GM11168 (cell line): ENCODE measurements around the gene LYPD3.
"Not testable (repeated sequence)": the region's sequence is repeated elsewhere in the genome, so short reads cannot be mapped to it uniquely, and the experiment has no call there.

Source experiments
- in situ Hi-C: fragments of 300-500 bp; cut with MboI; formaldehyde crosslinking; loops from one replicate; pipeline ENCODE4 v1.12.0; 2022; ENCODE audit warnings: low sequenced_read_pairs; ENCODE audit not compliant: unreplicated experiment

The LYPD3 gene

DNA sequence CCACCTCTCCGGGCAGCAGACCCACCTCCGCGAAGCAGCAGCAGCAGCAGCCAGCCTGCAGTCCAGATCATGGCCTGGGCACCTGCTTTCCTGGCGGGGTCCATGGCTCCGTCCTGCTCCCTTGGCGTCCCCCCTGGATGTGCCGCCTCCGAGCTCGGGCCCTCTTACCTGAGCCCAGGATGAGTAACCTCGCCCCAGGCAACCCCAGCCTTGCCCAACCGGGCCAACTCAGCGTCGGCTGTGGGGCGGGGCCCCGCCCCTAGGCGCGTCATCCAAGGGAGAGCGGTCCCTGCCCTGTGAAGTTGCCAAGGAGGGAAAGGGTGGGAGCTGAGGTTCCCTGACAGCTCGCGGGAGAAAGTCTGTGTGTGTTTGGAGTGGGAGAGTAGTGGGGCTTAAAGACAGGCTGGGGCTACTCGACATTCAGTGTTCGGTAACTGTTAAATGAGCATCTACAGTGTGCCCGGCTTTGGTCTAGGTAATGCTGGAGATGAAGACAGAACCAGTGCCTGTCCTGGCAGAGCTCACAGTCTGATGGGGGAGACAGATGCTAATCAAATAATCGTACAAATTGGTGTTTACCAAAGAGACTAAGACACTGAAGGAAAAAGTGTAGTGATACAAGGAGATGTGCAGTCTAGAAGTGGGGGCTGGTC is at the start of gene LYPD3:
Gene LYPD3, minus strand, starts transcription at position 141 of the 653 bp plus-strand sequence. Its CDS starts 37 bp downstream, at position 104.
- in situ Hi-C loops, result no loop called here

DNA sequence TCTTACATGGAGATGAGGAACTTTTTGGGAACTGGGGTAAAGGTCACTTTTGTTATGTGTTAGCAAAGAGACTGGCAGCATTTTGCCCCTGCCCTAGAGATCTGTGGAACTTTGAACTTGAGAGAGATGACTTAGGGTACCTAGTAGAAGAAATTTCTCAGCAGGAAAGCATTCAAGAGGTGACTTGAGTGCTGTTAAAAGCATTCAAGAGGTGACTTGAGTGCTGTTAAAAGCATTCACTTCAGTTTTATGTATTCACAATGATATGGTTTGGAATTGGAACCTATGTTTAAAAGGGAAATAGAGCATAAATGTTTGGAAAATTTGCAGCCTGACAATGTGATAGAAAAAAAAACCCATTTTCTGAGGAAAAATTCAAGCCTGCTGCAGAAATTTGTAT is 47.0 kb upstream of the LYPD3 start:
- in situ Hi-C loops, result not testable (repeated sequence)

DNA sequence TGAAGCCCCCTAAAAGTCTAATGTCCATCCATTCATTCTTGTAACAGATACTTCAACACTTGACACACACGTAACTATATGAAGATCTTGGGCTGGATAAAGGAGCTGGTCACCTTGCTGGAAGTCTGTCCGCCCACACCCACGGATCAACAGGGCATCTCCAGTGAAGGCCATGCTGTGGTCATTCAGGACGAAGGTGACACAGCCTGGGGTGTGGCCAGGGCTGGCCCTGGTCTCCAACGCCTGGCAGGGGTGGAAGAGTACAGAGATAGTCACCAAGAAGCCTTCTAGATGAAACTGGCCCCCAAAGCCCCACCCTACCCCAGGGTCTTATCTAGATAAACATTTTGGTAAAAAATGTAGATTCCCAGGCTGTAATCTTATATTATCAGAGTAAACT is 45.9 kb upstream of the LYPD3 start:
- in situ Hi-C loops, result no loop called here

DNA sequence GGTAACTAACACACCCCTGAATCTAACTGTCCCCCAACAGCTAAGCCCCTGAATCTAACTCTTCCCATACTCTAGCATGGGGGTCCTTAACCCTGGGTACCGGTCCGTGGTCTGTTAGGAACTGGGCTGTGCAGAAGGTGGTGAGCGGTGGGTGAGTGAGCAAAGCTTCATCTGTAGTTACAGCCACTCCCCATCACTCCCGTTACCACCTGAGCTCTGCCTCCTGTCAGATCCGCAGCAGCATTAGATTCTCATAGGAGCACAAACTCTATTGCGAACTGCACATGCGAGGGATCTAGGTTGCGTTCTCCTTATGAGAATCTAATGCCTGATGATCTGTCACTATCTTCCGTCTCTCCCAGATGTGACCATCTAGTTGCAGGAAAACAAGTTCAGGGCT is 45.3 kb upstream of the LYPD3 start:
- in situ Hi-C loops, result no loop called here

DNA sequence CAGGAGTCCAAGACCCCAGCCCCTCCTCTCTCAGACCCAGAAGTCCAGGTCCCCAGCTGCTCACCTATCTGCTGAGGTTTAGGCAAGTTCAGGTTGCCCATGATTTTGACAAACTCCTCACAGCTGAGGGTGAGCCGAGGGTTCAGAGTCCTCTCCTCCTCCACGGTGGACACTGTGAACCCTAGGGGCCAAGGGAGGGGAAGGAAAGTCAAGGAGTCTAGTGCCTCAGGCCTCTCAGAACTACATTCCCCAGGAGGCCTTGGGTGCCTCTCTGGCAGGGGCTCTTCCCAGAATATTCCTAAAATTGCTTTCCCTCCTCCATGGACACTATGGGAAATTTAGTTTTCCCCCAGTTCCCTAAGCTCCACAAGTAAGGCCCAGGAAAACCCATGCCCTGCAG is 42.5 kb upstream of the LYPD3 start:
- in situ Hi-C loops, result no loop called here

DNA sequence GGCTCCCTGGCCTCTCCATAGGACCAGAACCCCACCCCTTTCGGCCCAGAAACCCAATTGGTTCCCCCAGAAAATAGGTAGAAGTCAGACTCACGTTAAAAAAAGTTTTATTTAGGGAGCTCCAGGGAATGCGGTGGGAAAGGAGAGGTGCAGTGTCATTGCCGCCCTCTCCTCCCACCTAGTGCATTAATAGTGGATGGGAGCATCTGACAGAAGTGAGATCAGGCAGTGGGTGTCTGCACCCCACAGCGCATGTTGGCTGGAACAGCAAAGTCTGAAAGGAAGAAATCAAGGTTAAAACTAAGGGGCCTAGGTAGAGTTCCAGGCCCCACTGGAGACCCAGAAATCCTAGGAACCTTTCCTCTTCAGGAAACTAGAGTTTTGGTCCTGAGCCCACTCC is 41.2 kb upstream of the LYPD3 start:
- in situ Hi-C loops, result no loop called here

DNA sequence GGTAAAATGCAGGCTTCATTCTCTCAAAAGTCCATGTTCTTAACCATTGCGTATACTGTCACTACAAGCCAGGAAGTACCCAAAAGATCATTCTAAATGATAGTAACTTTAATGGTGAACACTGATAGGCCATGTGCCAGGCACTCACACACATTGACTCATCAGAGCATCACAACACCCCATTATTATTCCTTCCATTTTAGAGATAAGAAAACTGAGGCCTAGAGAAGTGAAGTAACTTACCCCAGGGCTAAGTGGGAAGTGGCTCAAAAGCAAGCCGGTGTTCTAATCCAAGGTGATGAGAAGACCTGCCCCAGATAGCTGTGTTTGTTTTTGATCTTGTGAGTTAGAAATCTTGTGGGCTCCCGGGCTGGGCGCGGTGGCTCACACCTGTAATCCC is 40.5 kb upstream of the LYPD3 start:
- in situ Hi-C loops, result no loop called here

DNA sequence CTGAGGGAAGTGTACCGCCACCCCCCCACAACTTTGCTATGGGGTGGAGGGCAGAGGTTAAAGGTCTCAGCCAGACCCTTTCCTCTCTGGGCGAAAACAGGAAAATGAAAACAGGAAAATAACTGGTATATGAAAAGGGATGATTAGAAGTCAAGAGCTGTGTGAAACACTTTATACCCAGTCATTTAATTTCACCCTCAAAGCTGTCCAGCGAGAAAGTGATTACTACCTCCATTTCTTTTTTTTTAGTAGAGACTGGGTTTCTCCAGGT is 39.7 kb upstream of the LYPD3 start:
- in situ Hi-C loops, result no loop called here

DNA sequence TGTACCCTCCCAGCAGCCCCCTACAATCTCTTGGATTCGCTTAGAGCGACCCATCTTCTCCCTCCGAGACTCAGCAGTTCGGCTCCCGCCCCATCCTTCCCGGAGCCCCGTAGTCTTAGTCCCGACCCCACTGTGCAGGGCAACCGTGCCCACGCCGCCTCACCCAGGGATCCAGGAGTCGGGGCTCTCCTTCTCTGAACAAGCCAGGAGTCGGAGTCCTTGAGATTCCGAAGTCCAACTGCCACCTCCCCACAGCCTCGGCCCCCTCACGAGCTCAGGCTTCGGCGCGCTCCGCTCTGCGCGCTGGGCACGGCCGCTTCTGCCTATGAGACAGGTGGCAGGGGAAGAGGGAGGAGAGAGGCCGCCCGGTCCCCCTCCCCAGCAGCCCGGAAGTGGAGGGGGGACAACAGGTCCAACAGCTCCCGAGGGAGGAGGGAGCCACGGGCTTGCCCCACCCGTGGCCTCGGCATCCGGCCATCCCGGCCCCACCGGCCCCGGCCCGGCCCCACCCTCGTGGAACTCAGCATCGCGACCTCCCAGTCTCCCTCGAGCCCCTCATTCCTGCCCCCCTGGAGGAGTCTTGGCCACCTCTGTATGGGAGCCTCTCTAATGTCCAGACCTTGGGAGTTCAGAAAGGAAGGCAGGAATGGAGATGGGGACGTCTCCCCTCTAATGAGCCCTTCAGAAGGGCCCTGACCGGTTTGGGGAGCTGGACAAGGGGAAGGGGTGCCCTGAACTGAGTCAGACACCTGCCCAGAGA is 39.2 kb upstream of the LYPD3 start, which contains the start of gene PHLDB3:
Gene PHLDB3, minus strand, starts transcription at position 321 of the 760 bp plus-strand sequence. CDS start 628 bp downstream, outside the sequence.
- in situ Hi-C loops, result no loop called here

DNA sequence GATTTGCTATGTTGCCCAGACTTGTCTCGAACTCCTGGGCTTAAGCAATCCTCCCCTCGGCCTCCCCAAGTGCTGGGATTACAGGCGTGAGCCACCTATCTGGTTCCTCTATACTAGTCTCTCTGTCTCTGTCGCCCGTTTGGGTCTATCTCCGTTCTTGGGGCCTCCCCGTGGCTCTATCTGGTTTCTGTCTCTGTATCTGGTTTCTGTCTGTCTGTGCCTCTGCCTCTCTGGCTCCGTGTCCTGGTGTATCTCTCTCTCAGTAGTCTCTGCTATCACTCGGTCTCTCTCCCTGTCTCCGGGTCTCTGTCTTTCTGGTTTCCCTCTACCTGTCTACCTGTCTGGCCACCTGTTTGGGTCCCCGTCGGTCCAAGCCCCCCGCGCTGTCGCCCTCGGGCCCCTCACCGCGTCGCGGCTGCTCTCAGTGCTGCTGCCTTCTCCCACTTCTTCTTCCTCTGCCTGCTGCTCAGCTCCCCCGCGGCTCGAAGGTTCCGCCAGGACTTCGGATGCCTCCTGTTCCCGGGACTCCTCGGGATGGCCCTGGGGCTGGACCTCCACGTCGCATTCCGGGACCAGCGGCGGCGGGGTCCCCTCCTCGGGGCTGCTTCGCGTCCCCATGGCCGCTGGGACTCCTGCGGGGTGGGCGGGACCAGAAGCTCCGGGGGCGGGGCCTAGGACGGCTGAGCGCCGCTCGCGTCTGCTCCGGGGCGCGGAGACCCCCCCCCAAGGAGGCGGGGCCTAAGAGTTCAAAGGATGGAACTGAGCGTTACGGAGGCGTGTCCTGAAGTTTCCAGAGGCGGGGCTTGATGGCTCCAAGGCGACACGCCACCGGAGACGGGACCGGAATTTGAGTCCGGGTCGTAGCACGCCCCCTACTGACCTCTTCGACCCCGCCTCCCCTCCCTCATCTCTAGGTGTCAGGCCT is 38.4 kb upstream of the LYPD3 start:
- in situ Hi-C loops, result no loop called here

DNA sequence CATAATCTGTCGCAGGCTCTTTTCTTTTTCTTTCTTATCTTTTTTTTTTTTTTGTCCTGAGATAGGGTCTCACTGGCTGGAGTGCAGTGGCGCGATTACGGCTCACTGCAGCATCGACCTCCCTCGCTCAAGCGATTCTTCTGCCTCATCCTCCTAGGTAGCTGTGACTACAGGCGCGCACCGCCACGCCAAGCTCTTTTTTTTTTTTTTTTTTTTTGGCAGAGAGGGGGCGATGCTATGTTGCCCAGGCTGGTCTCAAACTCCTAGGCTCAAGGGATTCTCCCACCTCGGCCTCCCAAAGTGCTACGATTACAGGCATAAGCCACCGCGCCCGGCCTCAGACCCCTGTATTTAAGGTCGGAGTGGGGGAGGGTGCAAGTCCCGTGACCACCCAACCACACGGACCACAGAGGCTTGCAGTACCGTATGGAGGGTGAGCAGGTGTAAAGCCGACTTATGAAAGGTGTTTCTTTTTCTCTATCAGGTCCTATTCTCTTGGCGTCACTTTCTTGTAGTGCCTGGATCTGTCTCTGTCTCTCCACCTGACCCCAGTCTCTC is 37.1 kb upstream of the LYPD3 start:
- in situ Hi-C loops, result no loop called here

DNA sequence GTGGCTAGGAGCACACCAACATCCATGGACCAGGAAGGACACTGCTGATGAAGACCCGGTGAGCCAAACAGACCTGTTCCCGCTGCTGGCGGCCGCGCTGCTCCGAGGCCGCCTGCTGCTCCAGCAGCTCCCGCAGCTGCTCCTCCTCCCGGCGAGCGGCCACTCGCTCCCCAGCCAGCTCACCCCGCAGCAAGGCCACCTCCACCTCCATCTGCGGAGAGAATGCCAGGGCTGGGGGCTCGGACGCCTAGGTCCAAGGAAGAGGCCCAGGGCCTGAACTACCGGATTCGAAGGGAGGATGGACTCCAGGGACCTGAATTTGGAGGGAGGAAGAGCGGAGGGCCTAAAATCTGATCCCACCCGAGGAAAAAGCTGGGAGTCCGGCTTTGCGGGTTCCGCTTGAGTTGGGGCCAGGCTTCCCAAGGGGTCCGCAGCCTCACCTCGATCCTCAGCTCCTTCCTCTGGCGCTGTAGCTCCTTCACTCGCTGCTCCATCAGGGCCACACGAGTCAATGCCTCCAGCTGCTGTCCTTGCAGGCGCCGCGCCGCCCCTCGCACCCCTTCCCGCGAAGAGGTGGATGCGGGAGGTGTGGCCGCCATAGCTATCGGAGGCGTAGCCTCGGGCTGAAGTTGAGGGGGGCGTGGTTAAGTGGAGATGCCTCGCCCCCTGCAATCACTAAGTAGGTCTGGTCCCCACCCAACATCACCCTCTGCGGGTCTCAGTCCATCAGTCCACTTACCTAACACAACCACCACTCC is 36.4 kb upstream of the LYPD3 start:
- in situ Hi-C loops, result no loop called here

DNA sequence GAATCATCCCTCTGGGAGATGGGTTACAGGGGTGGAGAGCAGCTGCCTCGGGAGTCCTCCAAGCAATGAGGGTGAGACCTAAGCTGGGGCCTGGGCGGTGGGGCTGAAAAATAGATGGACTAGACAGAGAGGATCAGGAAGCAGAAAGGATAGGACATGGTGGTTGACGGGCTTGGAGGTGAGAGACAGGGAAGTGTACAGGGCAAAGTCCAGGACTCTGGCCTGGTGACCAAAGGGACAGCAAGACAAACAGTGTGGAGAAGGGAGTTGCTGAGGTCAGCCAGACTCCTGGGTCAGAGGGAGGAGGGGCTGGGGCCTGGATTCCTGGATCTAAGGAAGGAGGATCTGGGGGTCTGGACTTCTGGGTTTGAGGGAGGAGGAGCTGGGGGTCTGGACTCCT is 33.6 kb upstream of the LYPD3 start:
- in situ Hi-C loops, result no loop called here

DNA sequence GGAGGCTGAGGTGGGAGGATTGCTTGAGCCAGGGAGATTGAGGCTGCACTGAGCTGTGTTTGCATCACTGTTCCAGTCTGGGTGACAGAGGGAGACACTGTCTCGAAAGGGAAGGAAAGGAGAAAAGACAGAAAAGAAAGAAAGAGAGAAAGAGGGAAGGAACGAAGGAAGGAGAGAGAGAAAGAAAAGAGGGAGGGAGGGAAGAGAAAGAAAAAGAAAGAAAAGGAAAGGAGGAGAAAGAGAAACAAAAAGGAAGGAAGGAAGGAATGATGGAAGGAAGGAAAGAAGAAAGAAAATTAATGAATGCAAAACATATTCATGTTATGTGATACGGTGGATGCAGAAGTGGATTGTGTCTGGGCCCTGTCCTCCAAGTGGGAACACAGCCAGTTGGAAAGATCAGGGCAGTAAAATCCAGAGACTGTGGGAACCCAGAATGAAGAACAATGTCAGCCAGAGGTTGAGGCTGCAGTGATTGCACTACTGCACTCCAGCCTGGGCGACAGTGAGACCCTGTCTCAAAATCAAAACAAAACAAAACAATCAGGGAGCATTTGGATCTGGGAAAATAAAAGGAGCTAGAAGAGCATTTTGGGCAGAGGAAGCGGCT is 32.9 kb upstream of the LYPD3 start:
- in situ Hi-C loops, result no loop called here

DNA sequence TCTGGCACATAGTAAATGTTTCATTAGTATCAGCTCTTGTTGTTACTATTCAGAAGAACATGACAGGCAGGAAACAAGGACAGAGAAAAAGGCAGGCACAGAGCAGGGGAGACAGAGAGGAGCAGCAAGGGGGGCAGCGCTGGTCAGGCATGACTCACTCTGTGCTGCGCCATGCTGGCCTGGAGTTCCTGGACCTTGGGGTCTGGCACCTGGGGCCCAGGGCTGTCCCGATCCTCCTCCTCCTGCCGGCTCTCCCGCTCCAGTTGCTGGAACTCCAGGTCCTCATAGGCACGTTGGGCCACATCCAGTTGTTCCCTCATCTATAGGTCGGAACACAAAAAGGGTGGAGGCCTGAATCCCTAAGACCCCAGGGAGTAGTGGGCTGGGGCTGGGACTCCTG is 31.6 kb upstream of the LYPD3 start:
- in situ Hi-C loops, result no loop called here

DNA sequence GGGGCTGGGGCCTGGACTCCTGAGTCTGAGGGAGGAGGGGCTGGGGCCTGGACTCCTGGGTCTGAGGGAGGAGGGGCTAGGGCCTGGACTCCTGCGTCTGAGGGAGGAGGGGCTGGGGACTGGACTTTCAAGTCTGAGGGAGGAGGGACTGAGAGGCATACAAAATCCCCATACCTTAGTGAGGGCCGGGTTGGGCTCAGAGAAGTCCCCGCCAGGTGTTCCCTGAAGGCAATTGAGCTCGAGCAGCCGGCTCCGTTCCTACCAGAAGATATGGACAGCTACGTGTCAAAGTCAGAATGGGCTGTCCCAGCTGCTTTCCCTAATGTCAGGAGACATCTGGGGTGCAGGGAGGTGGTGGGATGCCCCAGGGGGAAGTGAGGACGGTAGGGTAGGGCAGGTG is 29.7 kb upstream of the LYPD3 start:
- in situ Hi-C loops, result no loop called here

DNA sequence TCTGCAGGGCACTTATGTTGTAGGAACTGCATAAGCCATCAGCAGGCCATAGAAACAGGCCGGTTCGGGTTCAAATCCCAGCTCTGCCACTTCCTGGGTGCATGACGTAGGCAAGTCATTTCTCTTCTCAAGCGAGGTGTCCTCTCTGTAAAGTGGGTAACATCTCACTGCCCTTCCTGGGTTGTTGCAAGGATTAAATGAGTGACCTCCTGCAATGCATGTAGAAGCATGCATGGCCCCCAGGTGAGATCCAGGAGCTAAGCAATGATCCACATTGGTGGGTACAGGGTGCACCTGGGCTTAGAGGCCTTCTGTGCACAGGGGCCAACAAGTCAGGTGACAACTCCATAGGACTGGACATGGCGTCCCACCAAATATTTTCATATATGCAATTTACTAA is 25.4 kb upstream of the LYPD3 start:
- in situ Hi-C loops, result no loop called here

DNA sequence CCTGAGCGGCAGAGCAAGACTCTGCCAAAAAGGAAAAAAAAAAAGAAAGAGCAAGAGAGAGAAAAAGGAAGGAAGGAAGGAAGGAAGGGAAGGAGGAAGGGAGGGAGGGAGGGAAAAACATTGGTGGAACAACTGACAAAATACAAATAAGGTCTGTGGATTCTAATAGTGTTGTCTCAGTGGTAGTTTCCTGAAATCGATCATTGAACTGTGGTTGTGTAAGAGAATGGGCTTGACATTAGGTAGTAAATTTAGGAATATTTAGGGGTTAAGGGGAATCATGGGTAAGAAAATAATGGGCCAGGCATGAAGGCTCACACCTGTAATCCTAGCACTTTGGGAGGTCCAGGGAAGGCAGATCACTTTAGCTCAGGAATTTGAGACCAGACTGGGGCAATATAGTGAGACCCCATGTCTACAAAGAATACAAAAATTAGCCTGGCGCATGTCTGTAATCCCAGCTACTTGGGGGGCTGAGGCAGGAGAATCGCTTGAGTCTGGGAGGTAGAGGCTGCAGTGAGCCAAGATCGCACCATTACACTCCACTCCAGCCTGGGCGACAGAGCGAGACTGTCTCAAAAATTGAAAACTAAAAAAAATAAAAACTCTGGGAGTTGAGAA is 24.7 kb upstream of the LYPD3 start:
- in situ Hi-C loops, result no loop called here

DNA sequence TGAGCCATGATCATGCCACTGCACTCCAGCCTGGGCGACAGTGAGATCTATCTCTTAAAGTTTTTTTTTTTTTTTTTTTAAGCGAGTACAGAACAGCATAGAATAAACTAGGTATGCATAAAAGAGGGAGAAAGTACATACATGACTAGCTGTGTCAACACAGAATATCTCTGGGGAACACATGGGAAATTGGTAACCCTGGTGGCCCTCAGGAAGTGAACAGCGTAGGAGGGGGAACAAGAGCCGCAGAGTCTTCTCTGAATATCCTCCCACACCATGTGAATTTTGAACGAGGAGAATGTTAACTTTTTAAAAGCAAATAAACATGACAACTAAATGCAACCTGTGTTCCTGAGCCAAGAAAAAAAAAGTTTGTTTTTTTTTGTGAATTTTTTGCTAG is 23.9 kb upstream of the LYPD3 start:
- in situ Hi-C loops, result no loop called here
